HCT116 (cell line): ENCODE results near the gene GUCA2B.

Source experiments
- CEBPB ChIP-seq: IDR thresholded peaks from 2 replicates; pipeline ENCODE4 v1.6.1; 2012; ENCODE audit warnings: low read depth
- CTCF ChIP-seq, 3 experiments: fragments of 200-600 bp in 1 of 3; sonication (generic) in 1 of 3; IDR thresholded peaks in 2 of 3; conservative IDR thresholded peaks in 1 of 3; 2 replicates each; pipeline ENCODE4 v1.5.1; 2012 to 2017; ENCODE audit warnings: low read depth in 2 of 3, low read length in 2 of 3, antibody characterized with exemption in 1 of 3, borderline replicate concordance in 1 of 3, control low read depth in 1 of 3, mild to moderate bottlenecking in 1 of 3, mixed read lengths in 1 of 3, mixed run types in 1 of 3, moderate library complexity in 1 of 3; ENCODE audit not compliant: insufficient read depth in 1 of 3
- ELF1 ChIP-seq: IDR thresholded peaks from 2 replicates; pipeline ENCODE4 v1.6.1; 2012; ENCODE audit warnings: low read depth, borderline replicate concordance
- EZH2 ChIP-seq: fragments of 200-600 bp; sonication (generic); IDR thresholded peaks from 2 replicates; pipeline ENCODE4 v1.6.1; 2017; ENCODE audit warnings: antibody characterized with exemption, mixed run types
- EZH2phosphoT487 ChIP-seq: fragments of 200-600 bp; IDR thresholded peaks from 2 replicates; pipeline ENCODE4 v1.6.1; 2018; ENCODE audit warnings: antibody characterized with exemption, borderline replicate concordance
- JUND ChIP-seq: IDR thresholded peaks from 2 replicates; pipeline ENCODE4 v1.6.1; 2012
- POLR2A ChIP-seq: IDR thresholded peaks from 2 replicates; pipeline ENCODE4 v1.7.0; 2011; ENCODE audit warnings: borderline replicate concordance; ENCODE audit not compliant: insufficient read depth, insufficient read length; ENCODE audit errors: extremely low read depth
- SIN3A ChIP-seq: IDR thresholded peaks from 2 replicates; pipeline ENCODE4 v1.6.1; 2012; ENCODE audit warnings: low read depth
- SP1 ChIP-seq: IDR thresholded peaks from 2 replicates; pipeline ENCODE4 v1.6.1; 2012; ENCODE audit warnings: low read depth
- SRF ChIP-seq: IDR thresholded peaks from 2 replicates; pipeline ENCODE4 v1.6.1; 2012; ENCODE audit warnings: low read depth

- no peak for TF ChIP-seq EZH2
- no peak for TF ChIP-seq CTCF (IDR thresholded peaks at IDR 0.05 in 2 of 3, conservative IDR thresholded peaks at IDR 0.05 in 1 of 3; ENCODE audit: borderline replicate concordance in 1 of 3, insufficient read depth in 1 of 3, low read depth in 2 of 3, low read length in 2 of 3)
- TF ChIP-seq EZH2phosphoT487 = no peak
- no peak for TF ChIP-seq POLR2A
- no peak for TF ChIP-seq SRF
- no peak for TF ChIP-seq SIN3A
- no peak for TF ChIP-seq JUND
- TF ChIP-seq SP1 = no peak
- no peak for TF ChIP-seq ELF1
- TF ChIP-seq CEBPB = no peak
Observed at GRCh38 chr1:42170779-42171621, 17.8 kb downstream of the GUCA2B start.
